HCT116 (cell line): ENCODE results near the gene POLR3GL.

Source experiments
- EZH2phosphoT487 ChIP-seq: fragments of 200-600 bp; IDR thresholded peaks from 2 replicates; pipeline ENCODE4 v1.6.1; 2018; ENCODE audit warnings: antibody characterized with exemption, borderline replicate concordance
- RAD21 ChIP-seq: IDR thresholded peaks from 2 replicates; pipeline ENCODE4 v1.6.1; 2012; ENCODE audit warnings: low read depth, mild to moderate bottlenecking
- TF ChIP-seq, protein P1 (sequence below), 3 experiments: fragments of 200-600 bp in 1 of 3; sonication (generic) in 1 of 3; IDR thresholded peaks in 2 of 3; conservative IDR thresholded peaks in 1 of 3; 2 replicates each; pipeline ENCODE4 v1.5.1; 2012 to 2017; ENCODE audit warnings: low read depth in 2 of 3, low read length in 2 of 3, antibody characterized with exemption in 1 of 3, borderline replicate concordance in 1 of 3, control low read depth in 1 of 3, mild to moderate bottlenecking in 1 of 3, mixed read lengths in 1 of 3, mixed run types in 1 of 3, moderate library complexity in 1 of 3; ENCODE audit not compliant: insufficient read depth in 1 of 3
- TF ChIP-seq, protein P2 (sequence below): IDR thresholded peaks from 2 replicates; pipeline ENCODE4 v1.6.1; 2012

DNA sequence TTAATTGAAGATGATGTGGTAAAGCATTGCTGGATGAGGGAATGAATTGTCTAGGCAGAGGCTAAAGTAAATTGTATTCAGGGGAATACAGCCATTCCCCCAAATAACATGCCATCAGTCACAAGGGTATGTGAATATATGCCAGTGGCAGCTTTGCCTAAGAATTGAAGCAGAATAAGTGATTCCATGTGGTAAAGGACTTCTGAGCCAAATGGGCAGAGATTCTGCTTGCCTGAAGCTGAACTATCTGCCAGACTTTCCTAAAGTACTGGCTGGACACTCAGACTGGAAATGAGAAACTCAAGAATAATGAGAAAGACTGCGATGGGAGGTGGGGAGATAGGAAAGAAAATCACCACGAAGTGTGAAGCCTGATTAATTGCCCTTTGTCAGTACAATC is 9.1 kb upstream of the POLR3GL start:
- TF ChIP-seq, protein P1, sequence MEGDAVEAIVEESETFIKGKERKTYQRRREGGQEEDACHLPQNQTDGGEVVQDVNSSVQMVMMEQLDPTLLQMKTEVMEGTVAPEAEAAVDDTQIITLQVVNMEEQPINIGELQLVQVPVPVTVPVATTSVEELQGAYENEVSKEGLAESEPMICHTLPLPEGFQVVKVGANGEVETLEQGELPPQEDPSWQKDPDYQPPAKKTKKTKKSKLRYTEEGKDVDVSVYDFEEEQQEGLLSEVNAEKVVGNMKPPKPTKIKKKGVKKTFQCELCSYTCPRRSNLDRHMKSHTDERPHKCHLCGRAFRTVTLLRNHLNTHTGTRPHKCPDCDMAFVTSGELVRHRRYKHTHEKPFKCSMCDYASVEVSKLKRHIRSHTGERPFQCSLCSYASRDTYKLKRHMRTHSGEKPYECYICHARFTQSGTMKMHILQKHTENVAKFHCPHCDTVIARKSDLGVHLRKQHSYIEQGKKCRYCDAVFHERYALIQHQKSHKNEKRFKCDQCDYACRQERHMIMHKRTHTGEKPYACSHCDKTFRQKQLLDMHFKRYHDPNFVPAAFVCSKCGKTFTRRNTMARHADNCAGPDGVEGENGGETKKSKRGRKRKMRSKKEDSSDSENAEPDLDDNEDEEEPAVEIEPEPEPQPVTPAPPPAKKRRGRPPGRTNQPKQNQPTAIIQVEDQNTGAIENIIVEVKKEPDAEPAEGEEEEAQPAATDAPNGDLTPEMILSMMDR (IDR thresholded peaks at IDR 0.05 in 2 of 3, conservative IDR thresholded peaks at IDR 0.05 in 1 of 3; ENCODE audit: borderline replicate concordance in 1 of 3, insufficient read depth in 1 of 3, low read depth in 2 of 3, low read length in 2 of 3): no peak
- TF ChIP-seq EZH2phosphoT487 (no peak), RAD21 (no peak)
- TF ChIP-seq, protein P2, sequence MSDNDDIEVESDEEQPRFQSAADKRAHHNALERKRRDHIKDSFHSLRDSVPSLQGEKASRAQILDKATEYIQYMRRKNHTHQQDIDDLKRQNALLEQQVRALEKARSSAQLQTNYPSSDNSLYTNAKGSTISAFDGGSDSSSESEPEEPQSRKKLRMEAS: no peak
